Stimulated activated CD8-positive, alpha-beta memory T cell treated with anti-CD3 and anti-CD28 coated beads, Interleukin-4, amount 100 ng/mL, for 48 hours (primary cell): ENCODE measurements around the gene GGT6.

Source experiments
- DNase-seq: peaks from one replicate; pipeline ENCODE4 v3.0.0-alpha.2; 2020

Gene GGT6

GRCh38 chr17:4572131-4572530, 11.8 kb upstream of the GGT6 start:
- DNase-seq, result no peak

GRCh38 chr17:4569591-4569990, 9.2 kb upstream of the GGT6 start:
- no peak for DNase-seq

GRCh38 chr17:4566785-4567184, 6.4 kb upstream of the GGT6 start:
- DNase-seq, result peak; percentile 76

- peak; percentile 65 for DNase-seq
These were observed 5.1 kb upstream of the GGT6 start for GRCh38 chr17:4565209-4566141.

- DNase-seq, result no peak
These were observed 1.9 kb upstream of the GGT6 start for GRCh38 chr17:4562015-4562969.

- DNase-seq, result no peak
These were observed 470 bp upstream of the GGT6 start for GRCh38 chr17:4560837-4561256.

- DNase-seq, result no peak
These were observed 411 bp downstream of the GGT6 start for GRCh38 chr17:4559966-4560365.

- no peak for DNase-seq
These were observed 1.1 kb downstream of the GGT6 start for GRCh38 chr17:4559139-4559791.

- DNase-seq, result no peak
These were observed 1.9 kb downstream of the GGT6 start for GRCh38 chr17:4558347-4558971.

- no peak for DNase-seq
These were observed 2.6 kb downstream of the GGT6 start for GRCh38 chr17:4557626-4558346.

GRCh38 chr17:4556996-4557395, 3.4 kb downstream of the GGT6 start:
- DNase-seq, result no peak

- DNase-seq, result no peak
These were observed 4.3 kb downstream of the GGT6 start for GRCh38 chr17:4555873-4556759.

GRCh38 chr17:4554997-4555799, 5.2 kb downstream of the GGT6 start, which contains the start of gene MYBBP1A:
MYBBP1A (minus strand) TSS chr17:4555384; CDS start chr17:4555324, 60 bp downstream.
- peak; percentile 98 for DNase-seq

GRCh38 chr17:4554441-4554996, 5.9 kb downstream of the GGT6 start:
- no peak for DNase-seq

GRCh38 chr17:4553669-4554068, 6.7 kb downstream of the GGT6 start:
- no peak for DNase-seq

GRCh38 chr17:4551796-4552525, 8.4 kb downstream of the GGT6 start:
- no peak for DNase-seq

- no peak for DNase-seq
These were observed 9.2 kb downstream of the GGT6 start for GRCh38 chr17:4551141-4551540.

GRCh38 chr17:4550534-4551039, 9.8 kb downstream of the GGT6 start:
- DNase-seq, result no peak
